Measurements from ENCODE around the gene NSDHL. TPM values are rescaled to one million over a fixed set of nuclear protein-coding genes. Genes with fewer than 3 reads are reported as not detected.

NSDHL gene
- total RNA-seq, 1 donor: 15.9 TPM

DNA sequence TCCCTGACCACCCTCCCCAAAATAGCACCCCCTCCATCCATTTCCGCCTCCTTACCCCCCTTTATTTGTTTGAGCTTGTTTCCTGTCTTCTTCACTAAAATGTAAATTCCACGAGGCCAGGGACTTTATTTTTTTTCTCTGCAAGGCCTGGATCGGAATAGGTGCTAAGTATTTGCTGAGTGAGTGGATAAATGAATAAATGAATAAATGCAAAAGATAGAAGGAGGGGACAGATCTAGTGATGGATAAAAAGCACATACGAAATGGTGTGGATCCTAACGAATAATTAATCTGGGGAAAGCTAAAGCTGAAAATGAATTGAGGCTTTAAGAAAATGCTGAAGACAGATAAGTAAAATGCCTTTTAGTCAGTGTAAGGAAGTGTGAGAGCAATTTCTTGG lies 12.5 kb upstream of the NSDHL start:
- no peak for DNase-seq (ENCODE audit: insufficient read length, low spot score, missing footprints)
- H3K27me3 ChIP-seq (ENCODE audit: insufficient read depth, low read length): no peaks in the 10 kb centered on the region
- no peak overlapping the region for H3K27ac ChIP-seq (ENCODE audit: low read depth, low read length)
- TF ChIP-seq, protein P1, sequence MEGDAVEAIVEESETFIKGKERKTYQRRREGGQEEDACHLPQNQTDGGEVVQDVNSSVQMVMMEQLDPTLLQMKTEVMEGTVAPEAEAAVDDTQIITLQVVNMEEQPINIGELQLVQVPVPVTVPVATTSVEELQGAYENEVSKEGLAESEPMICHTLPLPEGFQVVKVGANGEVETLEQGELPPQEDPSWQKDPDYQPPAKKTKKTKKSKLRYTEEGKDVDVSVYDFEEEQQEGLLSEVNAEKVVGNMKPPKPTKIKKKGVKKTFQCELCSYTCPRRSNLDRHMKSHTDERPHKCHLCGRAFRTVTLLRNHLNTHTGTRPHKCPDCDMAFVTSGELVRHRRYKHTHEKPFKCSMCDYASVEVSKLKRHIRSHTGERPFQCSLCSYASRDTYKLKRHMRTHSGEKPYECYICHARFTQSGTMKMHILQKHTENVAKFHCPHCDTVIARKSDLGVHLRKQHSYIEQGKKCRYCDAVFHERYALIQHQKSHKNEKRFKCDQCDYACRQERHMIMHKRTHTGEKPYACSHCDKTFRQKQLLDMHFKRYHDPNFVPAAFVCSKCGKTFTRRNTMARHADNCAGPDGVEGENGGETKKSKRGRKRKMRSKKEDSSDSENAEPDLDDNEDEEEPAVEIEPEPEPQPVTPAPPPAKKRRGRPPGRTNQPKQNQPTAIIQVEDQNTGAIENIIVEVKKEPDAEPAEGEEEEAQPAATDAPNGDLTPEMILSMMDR (IDR thresholded peaks at IDR 0.05; ENCODE audit: extremely low read depth, low read depth, low read length): no peak
- no peak overlapping the region for H3K4me3 ChIP-seq (ENCODE audit: insufficient read depth, low read length)
- no peaks in the 10 kb centered on the region for H4K20me1 ChIP-seq (ENCODE audit: insufficient read depth, low read length)
- H2AFZ ChIP-seq (ENCODE audit: low read length): no peak overlapping the region
- no peaks in the 10 kb centered on the region for H3K9me3 ChIP-seq (ENCODE audit: low read depth, low read length)
- H3K36me3 ChIP-seq (ENCODE audit: insufficient read depth, low read length): no peaks in the 10 kb centered on the region
- peaks cover 11% of the 10 kb centered on the region for H3K4me1 ChIP-seq (ENCODE audit: insufficient read depth, low read length)
- H3K79me2 ChIP-seq (ENCODE audit: insufficient read depth, low read length): no peaks in the 10 kb centered on the region
- no peak overlapping the region for H3K4me2 ChIP-seq (ENCODE audit: insufficient read depth, low read length)

GRCh38 chrX:152819266-152819665 lies 11.6 kb upstream of the NSDHL start:
- Histone ChIP-seq H3K36me3 (ENCODE audit: insufficient read depth, low read length) (no peaks in the 10 kb centered on the region), H3K27me3 (ENCODE audit: insufficient read depth, low read length) (no peaks in the 10 kb centered on the region), H3K4me3 (ENCODE audit: insufficient read depth, low read length) (no peak overlapping the region), H3K4me1 (ENCODE audit: insufficient read depth, low read length) (peaks cover 11% of the 10 kb centered on the region), H3K4me2 (ENCODE audit: insufficient read depth, low read length) (no peak overlapping the region), H3K79me2 (ENCODE audit: insufficient read depth, low read length) (no peaks in the 10 kb centered on the region), H2AFZ (ENCODE audit: low read length) (no peak overlapping the region), H3K9me3 (ENCODE audit: low read depth, low read length) (no peaks in the 10 kb centered on the region), H3K27ac (ENCODE audit: low read depth, low read length) (no peak overlapping the region), H4K20me1 (ENCODE audit: insufficient read depth, low read length) (no peaks in the 10 kb centered on the region)
- DNase-seq (ENCODE audit: insufficient read length, low spot score, missing footprints): no peak
- TF ChIP-seq, protein P1 (IDR thresholded peaks at IDR 0.05; ENCODE audit: extremely low read depth, low read depth, low read length): no peak

GRCh38 chrX:152819732-152820131 lies 11.1 kb upstream of the NSDHL start:
- H3K9me3 ChIP-seq (ENCODE audit: low read depth, low read length): no peaks in the 10 kb centered on the region
- no peaks in the 10 kb centered on the region for H3K27me3 ChIP-seq (ENCODE audit: insufficient read depth, low read length)
- no peak overlapping the region for H3K4me2 ChIP-seq (ENCODE audit: insufficient read depth, low read length)
- TF ChIP-seq, protein P1 (IDR thresholded peaks at IDR 0.05; ENCODE audit: extremely low read depth, low read depth, low read length): no peak
- H3K36me3 ChIP-seq (ENCODE audit: insufficient read depth, low read length): no peaks in the 10 kb centered on the region
- H3K4me1 ChIP-seq (ENCODE audit: insufficient read depth, low read length): peaks cover 11% of the 10 kb centered on the region
- no peaks in the 10 kb centered on the region for H3K79me2 ChIP-seq (ENCODE audit: insufficient read depth, low read length)
- no peaks in the 10 kb centered on the region for H4K20me1 ChIP-seq (ENCODE audit: insufficient read depth, low read length)
- no peak overlapping the region for H3K4me3 ChIP-seq (ENCODE audit: insufficient read depth, low read length)
- no peak for DNase-seq (ENCODE audit: insufficient read length, low spot score, missing footprints)
- H2AFZ ChIP-seq (ENCODE audit: low read length): no peak overlapping the region
- no peak overlapping the region for H3K27ac ChIP-seq (ENCODE audit: low read depth, low read length)

DNA sequence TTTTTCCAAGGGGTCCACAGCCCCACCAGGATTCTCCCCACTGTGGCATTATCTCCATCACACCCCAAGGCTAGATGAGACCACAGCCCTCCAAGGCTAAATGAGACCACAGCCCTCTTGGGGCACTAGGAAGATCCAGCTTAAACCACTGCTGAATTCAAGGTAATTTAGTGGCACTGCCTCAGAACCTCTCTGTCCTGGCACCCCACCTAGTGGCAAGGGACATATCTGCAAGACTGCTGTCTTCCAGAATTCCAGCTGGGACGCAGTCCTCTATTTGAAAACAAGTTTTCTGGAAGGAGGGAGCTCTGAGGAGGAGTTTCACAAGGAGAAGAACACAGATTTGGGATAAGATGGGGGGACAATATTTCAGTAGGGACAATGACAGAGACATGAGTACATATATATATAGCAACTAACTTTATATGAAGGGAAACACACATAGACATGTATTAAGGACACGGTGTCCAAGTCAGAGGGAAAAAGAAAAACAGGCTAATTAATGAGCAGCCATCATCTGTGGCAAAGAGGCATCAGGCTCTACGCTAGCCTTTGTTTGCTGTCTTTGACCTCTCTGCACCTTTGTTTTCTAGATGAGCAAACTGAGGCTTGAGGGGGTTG lies 9.6 kb upstream of the NSDHL start:
- no peaks in the 10 kb centered on the region for H3K79me2 ChIP-seq (ENCODE audit: insufficient read depth, low read length)
- no peaks in the 10 kb centered on the region for H3K27me3 ChIP-seq (ENCODE audit: insufficient read depth, low read length)
- no peaks in the 10 kb centered on the region for H3K36me3 ChIP-seq (ENCODE audit: insufficient read depth, low read length)
- H3K4me3 ChIP-seq (ENCODE audit: insufficient read depth, low read length): no peak overlapping the region
- peaks cover 11% of the 10 kb centered on the region for H3K4me1 ChIP-seq (ENCODE audit: insufficient read depth, low read length)
- no peak overlapping the region for H3K27ac ChIP-seq (ENCODE audit: low read depth, low read length)
- TF ChIP-seq, protein P1 (IDR thresholded peaks at IDR 0.05; ENCODE audit: extremely low read depth, low read depth, low read length): peak; percentile 70
- H3K9me3 ChIP-seq (ENCODE audit: low read depth, low read length): no peaks in the 10 kb centered on the region
- H4K20me1 ChIP-seq (ENCODE audit: insufficient read depth, low read length): no peaks in the 10 kb centered on the region
- DNase-seq (ENCODE audit: insufficient read length, low spot score, missing footprints): no peak
- no peak overlapping the region for H3K4me2 ChIP-seq (ENCODE audit: insufficient read depth, low read length)
- H2AFZ ChIP-seq (ENCODE audit: low read length): no peak overlapping the region

All from osteoblast (primary cell).